Esophagus squamous epithelium (tissue), 4 donors: ENCODE results near the gene P2RX2.

Source experiments
- CTCF ChIP-seq, 6 experiments: fragments of 450-650 bp in 4 of 6; fragments of 200-600 bp in 2 of 6; sonication (generic) in 2 of 6; IDR thresholded peaks; one replicate each; pipeline ENCODE4 v1.5.1; 2016 to 2019; ENCODE audit warnings: antibody characterized with exemption in 6 of 6, mild to moderate bottlenecking in 4 of 6, moderate library complexity in 4 of 6
- POLR2A ChIP-seq, 4 donors: fragments of 450-650 bp; IDR thresholded peaks; one replicate each; pipeline ENCODE4 v1.6.1; 2017; ENCODE audit warnings: antibody characterized with exemption in 4 of 4, mild to moderate bottlenecking in 4 of 4, moderate library complexity in 3 of 4

- TF ChIP-seq POLR2A (IDR thresholded peaks at IDR 0.05) (no peak), CTCF (IDR thresholded peaks at IDR 0.05) (no peak)
Observed at GRCh38 chr12:132577191-132577920, 41.2 kb upstream of the P2RX2 start.
